Inflammatory macrophage (primary cell): ENCODE data around the gene SYT12.

Experiments
- DNase-seq, 2 donors: peaks; one replicate each; pipeline ENCODE4 v3.0.0-alpha.2; 2020 to 2022

SYT12 gene

DNA sequence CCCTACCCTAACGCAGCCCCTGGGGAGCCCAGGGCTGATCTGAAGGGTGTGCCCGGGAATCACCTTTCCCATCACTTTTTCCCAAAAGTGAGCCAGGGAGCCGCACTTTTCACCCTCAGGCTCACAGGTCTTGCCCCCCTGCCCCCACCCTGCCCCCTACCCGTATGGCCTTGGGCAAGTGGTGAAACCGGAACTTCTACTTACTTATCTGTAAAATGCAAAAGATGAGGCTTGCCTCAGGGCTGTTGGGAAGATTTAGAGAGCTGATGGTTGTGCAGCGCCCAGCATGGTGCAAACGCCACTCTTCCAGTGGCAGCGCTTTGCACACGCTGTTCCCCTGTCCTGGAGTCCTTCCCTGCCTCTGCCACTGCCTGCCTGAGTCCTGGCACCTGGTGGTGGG is 8.0 kb downstream of the SYT12 start:
- DNase-seq, result no peak

DNA sequence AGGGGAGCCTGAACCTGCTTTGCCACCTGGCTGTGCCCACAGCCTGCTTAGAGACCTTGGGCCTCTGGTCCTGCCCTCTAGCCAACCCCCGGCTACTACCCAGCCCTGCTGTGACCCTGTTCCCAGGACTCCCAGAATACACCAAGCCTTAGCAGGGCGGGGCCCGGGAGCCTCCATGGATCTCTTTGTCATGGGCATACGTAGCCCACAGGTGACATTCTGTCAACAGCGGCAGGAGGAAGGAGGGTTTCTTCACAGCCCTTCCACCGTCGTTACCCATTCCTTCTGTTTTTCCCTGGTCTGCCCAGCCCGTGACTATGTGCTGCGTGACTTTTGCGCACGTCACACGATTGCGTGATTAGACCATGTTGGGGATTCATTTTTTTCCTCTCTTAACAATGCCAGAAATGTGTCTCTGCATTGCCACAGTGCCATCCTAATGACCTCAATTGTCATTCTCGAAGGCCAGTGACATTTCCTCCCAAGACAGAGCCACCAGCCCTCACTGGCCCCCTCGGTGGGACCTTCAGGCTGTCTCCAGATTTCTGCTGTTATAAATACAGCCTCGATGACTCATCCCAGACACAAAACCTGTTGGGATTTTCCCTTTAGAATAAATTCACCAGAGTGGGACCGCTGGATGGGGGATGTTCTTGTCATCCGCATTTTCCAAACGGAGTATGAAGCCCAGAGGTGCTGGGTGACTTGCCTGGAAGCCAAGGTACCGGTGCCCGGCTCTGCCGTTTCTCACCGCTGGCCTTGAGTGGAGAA is 9.0 kb downstream of the SYT12 start:
- DNase-seq, result no peak

DNA sequence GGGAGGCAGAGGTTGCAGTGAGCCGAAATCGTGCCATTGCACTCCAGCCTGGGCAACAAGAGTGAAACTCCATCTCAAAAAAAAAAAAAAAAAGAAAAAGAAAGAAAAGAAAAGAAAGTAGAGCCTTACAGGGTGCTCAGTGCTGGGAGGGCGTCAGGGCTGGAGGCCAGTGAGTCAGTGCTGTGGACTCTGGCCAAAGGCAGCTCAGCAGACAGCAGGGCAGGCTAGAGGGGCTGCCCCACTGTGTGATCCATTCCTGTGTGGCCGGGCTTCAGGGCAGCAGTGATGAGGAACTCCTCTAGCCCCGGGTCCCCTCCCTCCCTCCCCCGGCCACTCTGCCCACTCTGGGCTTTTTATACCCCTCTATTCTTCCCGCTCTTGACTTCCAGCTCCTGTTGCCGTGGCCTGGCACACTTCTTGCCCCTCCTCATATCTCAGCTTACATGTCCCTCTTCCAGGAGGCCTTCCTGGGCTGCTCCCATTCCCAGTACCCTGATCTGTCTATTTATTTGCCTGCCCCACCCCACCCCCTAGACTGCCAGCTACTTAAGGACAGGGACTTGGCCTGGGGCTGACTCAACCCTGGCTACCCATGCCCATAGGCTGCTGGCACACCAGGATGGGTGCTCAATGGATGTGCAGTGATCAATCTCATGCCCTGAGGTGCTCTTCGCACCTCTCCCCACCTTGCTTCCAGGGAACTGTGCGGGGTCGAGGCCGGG is 10.1 kb downstream of the SYT12 start:
- DNase-seq, result peak in 1 of 2 donors; percentile 52

DNA sequence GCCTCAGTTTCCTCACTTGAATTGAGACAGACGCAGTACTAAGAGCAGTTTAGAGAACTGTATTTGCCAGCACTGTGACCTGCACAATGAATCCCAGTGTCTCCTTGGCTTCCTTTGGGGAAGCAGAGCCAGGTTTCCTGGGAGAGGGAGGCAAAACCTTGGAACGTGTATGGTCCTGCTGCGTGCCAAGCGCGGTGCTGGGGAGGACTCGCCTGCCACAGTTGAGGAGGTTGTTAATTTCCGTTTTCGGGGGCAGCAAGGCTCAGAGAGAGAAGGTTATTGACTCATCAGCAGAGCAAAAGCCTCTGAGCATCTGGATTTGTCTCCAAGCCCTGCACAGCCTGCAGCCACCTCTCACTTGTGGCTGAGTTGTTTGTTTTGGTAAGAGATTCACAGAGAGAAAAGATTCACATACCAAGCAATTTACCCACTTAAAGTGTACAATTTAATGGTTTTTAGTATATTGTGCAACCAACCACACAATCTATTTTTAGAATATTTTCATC is 10.8 kb downstream of the SYT12 start:
- peak in 1 of 2 donors; percentile 56 for DNase-seq

DNA sequence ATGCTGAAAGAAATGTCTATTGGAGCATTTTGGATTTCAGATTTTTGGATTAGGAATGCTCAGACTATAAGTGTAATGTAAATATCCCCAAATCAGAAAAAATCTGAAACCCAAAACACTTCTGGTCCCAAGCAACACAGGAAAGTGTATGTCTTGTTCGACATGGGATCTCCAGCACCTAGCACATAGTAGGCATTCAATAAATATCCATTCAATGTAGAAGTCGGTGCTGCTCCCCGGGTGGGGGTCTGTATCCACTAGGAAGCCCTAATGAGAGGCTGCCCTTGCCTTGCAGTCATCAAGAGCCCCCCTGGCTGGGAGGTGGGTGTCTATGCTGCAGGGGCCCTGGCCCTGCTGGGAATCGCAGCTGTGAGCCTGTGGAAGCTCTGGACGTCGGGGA is 11.4 kb downstream of the SYT12 start:
- DNase-seq, result no peak

DNA sequence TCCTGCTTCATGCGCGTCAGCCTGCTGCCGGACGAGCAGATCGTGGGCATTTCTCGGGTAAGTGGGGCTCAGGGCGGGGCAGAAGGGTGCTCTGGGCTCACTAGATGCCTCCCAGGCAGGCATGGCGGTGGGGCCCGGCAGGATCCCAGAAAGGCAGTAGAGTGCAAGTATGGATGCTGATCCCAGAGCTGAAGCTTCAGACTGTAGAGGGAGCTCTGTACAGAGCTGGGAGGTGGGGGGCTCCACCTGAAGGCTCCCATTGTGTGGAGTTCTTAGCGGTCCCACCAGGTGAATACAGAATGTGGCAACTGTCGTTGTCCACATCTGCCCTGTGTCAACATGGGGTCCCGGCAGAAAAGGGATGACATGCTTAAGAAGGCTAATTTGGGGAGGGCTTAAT is 17.2 kb downstream of the SYT12 start:
- DNase-seq, result no peak

DNA sequence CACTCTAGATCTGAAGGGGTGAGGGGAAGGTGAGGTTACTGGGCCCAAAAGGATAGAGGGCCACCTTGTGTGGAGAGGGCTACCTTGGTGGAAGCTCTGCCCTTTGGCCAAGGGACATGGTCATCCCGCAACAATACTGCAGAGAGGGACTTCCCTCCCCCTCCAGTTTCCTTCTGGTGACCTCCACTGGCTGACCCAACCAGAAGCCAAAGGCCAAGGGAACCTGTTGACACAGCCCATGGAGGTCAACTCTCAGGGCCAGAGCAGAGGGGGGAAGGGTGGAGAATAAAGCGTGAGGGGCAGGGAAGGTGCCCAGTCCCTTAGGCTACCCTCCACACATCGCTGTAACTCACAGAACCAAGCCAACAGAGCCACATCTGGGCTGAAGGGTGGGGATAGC is 18.7 kb downstream of the SYT12 start:
- DNase-seq, result no peak

DNA sequence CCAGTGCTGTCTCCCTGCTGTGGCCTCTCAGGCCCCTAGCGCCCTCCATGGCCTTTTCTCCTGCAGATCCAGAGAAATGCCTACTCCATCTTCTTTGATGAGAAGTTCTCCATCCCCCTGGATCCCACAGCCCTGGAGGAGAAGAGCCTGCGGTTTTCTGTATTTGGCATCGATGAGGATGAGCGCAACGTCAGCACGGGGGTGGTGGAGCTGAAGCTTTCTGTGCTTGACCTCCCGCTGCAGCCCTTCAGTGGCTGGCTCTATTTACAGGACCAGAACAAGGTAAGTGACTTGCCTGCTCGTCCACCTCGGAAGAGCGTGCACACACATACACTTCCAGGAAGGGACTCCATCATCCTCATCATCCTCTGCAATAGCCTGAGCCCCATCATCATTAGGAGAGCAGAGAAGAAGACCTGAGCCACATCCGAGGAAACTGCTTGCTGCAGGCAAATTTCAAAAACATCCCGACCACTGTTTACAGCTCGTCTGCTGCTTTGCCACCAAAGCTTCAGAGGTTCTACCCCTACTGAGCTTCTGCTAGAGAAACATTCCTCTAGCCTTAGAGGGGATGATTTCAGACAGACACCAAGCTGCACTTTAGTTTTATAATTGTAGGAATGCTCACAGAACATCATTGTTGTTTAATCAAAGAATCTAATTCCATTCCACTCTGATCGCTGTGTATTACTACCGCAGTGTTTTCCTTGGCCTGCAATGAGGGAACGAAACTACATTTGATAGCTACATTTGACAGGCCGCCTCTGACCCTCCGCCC is 20.8 kb downstream of the SYT12 start:
- DNase-seq, result no peak

DNA sequence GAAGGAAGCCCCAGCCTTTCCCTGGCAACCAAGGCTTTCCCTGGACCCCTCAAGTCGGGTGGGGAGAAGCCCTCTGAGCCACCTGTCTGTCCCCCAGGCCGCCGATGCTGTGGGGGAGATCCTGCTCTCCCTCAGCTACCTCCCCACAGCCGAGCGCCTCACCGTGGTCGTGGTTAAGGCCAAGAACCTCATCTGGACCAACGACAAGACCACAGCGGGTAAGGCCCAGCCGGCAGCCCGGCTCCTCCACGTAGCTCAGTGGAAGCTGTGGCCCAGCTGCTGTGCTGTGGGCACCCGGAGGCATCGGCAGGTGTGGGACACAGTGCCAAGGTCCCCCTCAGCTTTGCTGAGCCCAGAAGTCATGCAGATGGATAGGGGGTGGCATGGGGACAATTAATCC is 21.6 kb downstream of the SYT12 start:
- DNase-seq, result no peak

DNA sequence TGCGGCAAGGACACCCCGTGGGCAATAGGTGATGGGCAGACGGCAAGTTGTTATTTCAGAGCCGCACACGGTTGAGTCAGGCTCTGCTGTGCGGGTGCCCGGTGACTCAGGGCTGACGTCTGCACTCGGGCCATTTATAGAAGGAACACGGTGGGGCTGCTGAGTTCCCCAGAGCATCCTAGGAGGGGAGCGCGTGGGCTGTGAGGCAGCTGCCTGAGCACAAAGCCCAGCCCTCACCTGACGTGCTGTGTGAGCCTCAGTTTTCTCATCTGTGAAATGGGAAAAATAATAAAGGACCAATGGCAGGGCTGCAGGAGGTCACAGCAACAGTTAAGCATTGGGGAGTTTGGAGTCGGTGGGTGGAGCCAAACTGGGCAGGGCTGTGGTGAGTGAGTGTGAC is 22.4 kb downstream of the SYT12 start:
- DNase-seq, result peak in 1 of 2 donors; percentile 40

DNA sequence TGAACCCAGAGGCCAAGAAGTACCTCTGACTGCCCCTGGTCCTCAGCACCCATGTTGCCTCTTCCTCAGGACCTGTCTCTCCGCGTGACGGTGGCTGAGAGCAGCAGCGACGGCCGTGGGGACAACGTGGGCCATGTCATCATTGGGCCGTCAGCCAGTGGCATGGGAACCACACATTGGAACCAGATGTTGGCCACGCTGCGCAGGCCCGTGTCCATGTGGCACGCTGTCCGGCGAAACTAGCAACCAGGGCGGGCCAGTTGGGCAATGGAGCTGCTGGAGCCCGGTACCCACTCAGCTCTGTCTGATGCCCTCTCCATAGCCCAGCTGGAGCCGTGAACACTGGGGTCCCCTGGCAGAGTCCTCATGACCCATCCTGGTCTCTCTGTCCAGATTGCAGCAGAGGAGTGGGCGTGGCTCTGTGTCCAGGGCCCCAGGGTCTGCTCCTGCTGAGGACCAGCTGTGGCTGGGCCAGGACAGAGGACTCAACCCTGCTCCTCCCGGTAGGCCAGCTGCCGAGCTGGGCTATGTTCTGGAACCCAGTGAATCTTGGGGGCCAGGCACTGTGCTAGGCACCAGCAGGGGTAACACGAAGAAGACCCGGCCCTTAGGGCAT is 25.7 kb downstream of the SYT12 start:
- DNase-seq, result no peak

DNA sequence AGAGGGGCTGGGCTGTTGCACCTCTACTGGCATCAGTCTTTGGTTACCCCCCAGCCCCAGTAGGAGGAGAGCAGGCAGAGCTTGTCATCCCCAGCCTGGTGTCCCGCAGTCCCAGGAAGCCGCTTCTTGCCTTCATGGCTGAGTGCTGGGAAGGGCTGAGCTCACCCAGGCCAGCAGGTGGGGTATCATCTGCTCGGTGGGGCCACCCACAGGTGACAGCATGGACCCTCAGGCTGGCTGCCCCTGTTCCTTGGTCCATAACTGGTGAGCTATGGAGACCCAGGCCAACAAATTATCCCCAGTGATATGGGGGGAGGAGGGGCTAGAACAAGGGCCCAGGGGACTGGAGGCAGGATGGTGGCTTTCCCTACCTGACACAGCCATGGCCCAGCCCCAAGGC is 27.2 kb downstream of the SYT12 start:
- DNase-seq, result no peak

DNA sequence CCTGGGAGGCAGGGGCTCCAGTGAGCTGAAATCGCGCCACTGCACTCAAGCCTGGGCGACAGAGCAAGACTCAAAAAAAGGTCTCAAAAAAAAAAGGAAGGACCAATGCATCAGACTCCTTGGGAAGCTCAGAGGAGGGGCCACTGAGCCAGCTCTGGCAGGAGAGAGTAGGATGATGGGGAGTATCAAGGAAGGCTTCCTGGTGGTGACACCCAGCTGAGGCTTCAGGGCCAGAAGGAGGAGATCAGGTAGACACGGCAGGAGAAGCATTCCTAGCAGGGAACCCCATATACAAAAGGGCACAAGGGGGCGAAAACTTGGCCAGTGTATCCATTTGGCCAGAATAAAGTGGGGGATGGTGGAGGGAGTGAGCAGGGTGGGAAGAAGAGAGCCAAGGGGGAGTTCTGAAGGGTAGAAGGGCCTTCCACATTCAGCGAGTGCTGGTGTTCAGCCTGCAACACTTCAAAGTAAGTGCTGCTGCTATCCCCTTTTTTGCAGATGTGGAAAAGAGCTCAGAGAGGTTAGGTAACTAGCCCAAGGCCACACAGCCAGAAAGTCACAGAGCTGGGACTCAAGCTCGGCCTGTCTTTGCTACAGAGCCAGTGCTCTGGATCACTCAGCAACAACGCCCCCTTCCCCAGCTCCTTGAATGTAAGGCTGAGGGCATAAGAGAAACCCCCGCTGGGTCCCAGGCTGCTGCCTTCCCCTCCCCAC is 28.4 kb downstream of the SYT12 start:
- DNase-seq, result no peak

DNA sequence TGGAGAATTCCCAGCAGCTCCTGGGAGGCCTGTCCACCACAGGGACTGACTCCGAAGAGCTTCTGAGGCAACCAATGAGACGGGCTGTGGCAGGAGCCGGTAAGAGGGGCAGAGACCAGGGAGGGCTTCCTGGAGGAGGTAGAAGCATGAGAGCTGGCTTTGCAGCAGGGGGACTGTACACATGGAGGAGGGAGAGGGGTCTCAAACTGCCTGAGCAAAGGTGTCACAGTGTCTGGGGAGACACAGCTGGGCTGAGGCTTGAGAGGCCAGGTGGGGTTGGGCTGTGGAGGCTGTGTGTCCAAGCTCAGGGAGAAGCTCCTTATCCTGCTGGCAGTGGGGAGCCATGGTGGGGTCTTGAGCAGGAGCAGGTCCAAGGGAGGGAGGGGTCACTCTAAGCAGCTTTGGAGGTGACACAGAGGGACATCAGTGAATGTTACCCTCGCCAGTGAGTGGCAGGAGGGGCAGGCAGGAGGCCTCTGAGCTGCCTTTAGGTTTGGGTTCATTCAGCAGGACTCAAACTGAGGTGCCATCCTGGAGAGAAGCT is 29.1 kb downstream of the SYT12 start:
- DNase-seq, result no peak

DNA sequence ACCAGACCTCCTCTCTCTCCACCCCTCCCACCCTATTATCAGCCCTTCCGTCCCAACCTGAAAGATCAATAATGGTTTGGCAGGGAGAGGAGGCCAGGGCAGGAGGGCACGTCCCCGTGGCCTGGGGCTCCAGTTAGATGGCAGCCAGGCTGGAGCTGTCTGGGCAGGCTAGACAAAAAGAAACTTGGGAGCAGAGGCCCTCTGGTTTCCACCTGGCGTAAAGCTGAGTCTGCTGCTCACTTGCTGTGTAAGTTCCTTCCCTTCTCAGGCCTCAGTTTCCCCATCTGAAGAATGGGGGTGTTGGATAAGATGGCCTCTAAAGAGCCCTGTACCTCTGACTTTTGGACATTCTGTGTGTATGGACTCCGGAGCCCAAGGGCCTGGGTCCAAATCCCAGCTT is 30.0 kb downstream of the SYT12 start:
- DNase-seq, result no peak

DNA sequence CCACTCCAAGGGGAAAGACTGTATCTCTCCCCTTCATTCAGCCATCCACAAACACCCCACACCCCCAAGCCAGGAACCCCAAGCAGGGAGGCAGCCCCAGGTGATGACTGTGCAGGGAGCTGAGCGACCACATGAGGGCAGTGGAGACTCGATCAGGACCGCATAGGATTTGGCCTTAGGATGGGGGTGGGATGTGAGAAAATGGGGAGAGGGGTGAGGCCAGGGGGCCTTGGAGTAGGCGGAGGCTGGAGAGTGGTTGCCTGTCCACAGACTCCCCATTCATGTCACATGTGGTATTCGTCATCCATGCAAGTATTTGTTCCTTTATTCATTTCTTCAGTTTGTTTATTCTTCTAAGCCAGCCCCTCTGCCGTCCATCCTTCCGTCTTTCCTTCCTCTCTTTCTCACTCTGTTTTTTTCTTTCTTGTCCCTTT is 31.0 kb downstream of the SYT12 start:
- peak; percentile 27 to 52 for DNase-seq

DNA sequence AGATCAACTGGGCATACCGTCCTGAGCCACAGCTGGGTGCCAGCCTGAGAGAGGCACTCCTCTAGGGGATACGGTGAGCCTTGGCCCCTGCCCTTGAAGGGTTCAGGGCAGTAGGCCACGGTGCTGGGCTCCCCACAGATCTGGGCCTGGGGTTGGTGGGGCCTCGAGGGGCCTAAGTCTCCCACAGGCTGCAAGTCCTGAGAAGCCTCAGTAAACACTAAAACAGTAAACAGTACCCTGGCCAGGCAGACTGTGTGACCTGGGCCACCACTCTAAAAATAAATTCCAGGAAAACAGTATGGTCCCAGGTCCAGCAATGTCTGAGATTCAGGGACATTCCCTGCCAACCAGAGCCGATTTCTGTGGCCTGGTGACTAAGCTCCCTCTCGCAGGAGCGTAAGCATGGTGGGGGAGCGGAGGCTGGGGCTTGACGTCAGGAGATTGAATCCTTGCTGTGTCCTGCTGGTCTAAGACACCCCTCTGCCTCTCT is 31.5 kb downstream of the SYT12 start:
- DNase-seq, result peak in 1 of 2 donors; percentile 13

DNA sequence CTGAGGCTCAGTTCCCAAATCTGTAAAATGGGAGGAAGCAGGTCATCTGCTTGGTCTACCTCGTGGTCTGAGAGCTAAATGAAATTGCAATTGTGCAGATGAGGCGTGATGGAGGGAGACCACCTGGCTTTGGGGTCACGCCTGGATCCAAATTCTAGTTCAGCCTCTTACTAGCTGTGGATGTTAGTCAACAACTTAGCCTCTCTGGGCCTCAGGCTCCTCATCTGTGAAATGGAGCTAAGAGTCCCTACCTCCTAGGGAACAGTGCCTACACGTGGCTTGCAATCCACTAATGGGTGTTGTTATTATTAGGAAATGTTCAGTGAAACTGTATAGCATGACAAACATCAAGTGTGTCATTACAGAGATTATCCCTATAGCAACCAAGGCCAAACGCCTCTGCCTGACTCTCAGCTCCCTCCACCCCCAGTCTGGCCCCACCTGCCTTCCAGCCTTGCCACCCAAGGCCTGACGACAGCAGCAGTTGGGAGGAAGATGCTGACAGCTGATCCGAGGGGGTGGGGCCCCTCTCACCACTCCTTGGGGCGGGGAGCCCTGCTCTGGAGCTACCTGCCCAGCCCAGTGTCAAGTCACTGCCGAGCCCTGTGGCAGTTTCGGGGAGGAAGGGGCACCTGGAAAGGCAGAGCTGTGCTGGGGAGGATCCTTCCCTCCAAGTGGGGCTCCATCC is 32.0 kb downstream of the SYT12 start:
- peak; percentile 71 to 79 for DNase-seq

DNA sequence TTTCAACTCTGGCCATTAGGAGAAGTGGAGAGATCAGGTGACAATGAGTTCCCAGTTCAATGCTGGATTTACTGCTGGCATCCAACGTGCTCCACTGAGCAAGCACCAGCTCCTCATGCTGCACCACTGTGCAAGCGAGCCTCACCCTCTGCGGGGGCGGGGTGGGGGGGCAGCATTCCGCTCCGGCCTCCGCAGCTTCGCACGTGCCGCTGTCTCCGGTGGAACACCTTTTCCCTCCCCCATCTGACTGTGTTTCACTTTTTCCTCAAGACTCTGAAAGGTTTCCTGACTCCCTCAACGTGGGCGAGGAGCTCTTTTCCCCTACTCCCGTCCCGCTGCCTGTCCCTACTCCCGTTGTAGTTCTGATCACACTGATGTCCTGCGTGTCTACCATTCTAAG is 32.9 kb downstream of the SYT12 start:
- DNase-seq, result peak; percentile 22 to 58

DNA sequence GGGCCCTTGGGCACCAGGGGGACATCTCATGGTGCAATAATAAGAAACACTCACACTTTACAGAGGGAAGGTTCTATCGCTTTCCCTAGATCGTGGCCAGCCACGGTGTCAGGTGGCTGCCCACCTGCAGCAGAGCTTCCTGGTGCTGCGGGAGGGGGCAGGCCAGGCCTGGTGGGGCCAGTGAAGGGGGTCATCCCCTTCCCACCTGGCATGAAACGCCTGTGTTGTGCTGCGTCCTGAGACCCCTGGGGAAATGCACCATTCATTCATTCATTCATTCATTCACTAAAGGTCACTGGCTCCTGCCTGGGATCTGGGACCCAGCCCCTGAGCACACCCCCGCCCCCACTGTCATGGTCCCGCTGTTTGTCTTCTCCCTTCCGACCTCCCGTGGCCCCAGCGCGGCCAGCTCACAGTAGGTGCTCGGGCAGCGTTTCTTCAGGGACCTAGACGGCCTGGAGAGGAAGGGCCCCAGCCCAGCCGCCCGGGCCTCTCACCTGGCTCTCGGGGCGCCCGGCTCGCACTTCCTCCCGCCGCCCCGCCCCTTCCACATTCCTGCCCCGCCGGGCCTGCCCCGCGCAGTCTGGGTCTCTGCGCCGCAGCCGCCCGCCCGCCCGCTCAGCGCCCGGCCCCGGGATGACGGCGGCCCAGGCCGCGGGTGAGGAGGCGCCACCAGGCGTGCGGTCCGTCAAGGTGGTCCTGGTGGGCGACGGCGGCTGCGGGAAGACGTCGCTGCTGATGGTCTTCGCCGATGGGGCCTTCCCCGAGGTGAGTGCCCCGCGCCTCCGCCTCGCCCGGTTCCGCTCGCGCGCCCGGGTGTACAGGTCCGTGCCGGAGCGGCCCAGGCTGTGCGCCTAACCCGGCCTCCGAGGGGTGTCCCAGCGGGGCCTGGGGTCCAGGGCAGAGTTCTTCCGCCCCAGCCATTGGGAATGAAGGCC is 33.6 kb downstream of the SYT12 start, which contains the start of gene RHOD:
Gene RHOD (plus strand): TSS at position 581 of the 938 bp plus-strand sequence. CDS start 56 bp downstream, at position 637.
- DNase-seq, result no peak
